BE2C (cell line): ENCODE measurements around the gene PLA2R1.

Source experiments
- DNase-seq: peaks from one replicate; pipeline ENCODE4 v3.0.0-alpha.2; 2020
- H3K27me3 ChIP-seq: fragments of 250-450 bp; sonication (Bioruptor Pico); 2 replicates; pipeline ENCODE4 v1.5.1; 2020; ENCODE audit warnings: mild to moderate bottlenecking
- H3K36me3 ChIP-seq: fragments of 250-450 bp; sonication (Bioruptor Pico); 2 replicates; pipeline ENCODE4 v1.5.1; 2020; ENCODE audit warnings: mild to moderate bottlenecking
- H3K4me1 ChIP-seq: fragments of 250-450 bp; sonication (Bioruptor Pico); 2 replicates; pipeline ENCODE4 v1.5.1; 2020
- H3K4me3 ChIP-seq: 2 replicates; pipeline ENCODE4 v1.5.1; 2011; ENCODE audit warnings: low read depth, low read length
- H3K9me3 ChIP-seq: fragments of 250-450 bp; sonication (Bioruptor Pico); 2 replicates; pipeline ENCODE4 v1.5.1; 2020
- TF ChIP-seq, protein P1 (sequence below): IDR thresholded peaks from 2 replicates; pipeline ENCODE4 v1.5.1; 2012; ENCODE audit warnings: mild to moderate bottlenecking, low read depth, low read length

Gene PLA2R1

GRCh38 chr2:160087854-160088745 is 25.7 kb upstream of the PLA2R1 start:
- H3K27me3 ChIP-seq = no peaks in the 10 kb centered on the region
- no peaks in the 10 kb centered on the region for H3K36me3 ChIP-seq
- H3K9me3 ChIP-seq = no peaks in the 10 kb centered on the region
- no peaks in the 10 kb centered on the region for H3K4me1 ChIP-seq
- peak; percentile 15 for DNase-seq
- TF ChIP-seq, protein P1, sequence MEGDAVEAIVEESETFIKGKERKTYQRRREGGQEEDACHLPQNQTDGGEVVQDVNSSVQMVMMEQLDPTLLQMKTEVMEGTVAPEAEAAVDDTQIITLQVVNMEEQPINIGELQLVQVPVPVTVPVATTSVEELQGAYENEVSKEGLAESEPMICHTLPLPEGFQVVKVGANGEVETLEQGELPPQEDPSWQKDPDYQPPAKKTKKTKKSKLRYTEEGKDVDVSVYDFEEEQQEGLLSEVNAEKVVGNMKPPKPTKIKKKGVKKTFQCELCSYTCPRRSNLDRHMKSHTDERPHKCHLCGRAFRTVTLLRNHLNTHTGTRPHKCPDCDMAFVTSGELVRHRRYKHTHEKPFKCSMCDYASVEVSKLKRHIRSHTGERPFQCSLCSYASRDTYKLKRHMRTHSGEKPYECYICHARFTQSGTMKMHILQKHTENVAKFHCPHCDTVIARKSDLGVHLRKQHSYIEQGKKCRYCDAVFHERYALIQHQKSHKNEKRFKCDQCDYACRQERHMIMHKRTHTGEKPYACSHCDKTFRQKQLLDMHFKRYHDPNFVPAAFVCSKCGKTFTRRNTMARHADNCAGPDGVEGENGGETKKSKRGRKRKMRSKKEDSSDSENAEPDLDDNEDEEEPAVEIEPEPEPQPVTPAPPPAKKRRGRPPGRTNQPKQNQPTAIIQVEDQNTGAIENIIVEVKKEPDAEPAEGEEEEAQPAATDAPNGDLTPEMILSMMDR = peak; percentile 49
- H3K4me3 ChIP-seq = no peak overlapping the region

DNA sequence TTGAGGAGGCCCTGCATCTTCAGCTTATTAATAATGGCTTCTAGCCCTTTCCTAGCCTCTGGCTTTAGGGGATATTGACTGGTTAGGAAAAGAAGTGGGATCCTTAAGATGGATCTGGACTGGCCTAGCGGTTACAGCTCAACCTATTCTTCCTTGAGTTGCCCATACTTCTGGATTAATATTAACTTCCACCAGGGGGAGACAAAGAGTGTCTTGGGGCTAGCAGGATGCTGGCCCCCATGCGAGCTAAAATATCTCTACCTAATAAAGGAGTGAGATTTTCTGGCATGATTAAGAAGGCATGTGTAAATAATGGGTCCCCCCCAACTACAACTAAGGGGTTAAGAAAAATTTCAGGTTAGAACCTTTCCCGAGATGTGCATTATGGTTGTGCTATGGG is 23.2 kb upstream of the PLA2R1 start:
- DNase-seq = no peak

GRCh38 chr2:160077912-160078810 is 15.7 kb upstream of the PLA2R1 start:
- no peaks in the 10 kb centered on the region for H3K27me3 ChIP-seq
- no peaks in the 10 kb centered on the region for H3K4me1 ChIP-seq
- H3K9me3 ChIP-seq = no peaks in the 10 kb centered on the region
- DNase-seq = no peak
- no peak overlapping the region for H3K4me3 ChIP-seq
- no peaks in the 10 kb centered on the region for H3K36me3 ChIP-seq
- TF ChIP-seq, protein P1 = no peak

More for the DNA sequence above, 23.2 kb upstream of the PLA2R1 start:
- Histone ChIP-seq H3K9me3 (no peaks in the 10 kb centered on the region), H3K4me1 (no peaks in the 10 kb centered on the region), H3K4me3 (no peak overlapping the region), H3K36me3 (no peaks in the 10 kb centered on the region), H3K27me3 (no peaks in the 10 kb centered on the region)
- TF ChIP-seq, protein P1 = peak; percentile 39

GRCh38 chr2:160076914-160077313 is 14.5 kb upstream of the PLA2R1 start:
- H3K4me3 ChIP-seq = no peak overlapping the region
- DNase-seq = no peak
- H3K36me3 ChIP-seq = no peaks in the 10 kb centered on the region
- TF ChIP-seq, protein P1 = no peak
- no peaks in the 10 kb centered on the region for H3K9me3 ChIP-seq
- H3K4me1 ChIP-seq = no peaks in the 10 kb centered on the region
- no peaks in the 10 kb centered on the region for H3K27me3 ChIP-seq

DNA sequence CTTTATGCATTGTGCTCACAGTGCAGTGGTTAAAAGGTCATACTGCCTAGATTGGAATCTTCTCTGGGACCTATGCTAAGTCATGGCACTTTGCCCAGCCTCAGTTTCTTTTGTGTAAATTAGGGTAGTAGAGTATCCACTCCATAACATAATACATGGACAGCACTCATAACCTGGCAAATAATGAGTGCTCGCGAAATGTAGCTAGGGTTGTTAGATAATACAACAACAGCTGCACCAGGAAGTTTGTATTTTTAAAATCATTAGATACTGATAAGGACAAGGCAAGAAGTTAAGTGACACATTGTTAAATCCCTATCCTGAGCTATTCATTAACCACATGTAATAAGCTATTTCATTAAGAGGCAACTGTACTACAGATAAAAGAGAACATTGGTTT is 13.8 kb upstream of the PLA2R1 start:
- H3K4me1 ChIP-seq = no peaks in the 10 kb centered on the region
- no peak overlapping the region for H3K4me3 ChIP-seq
- TF ChIP-seq, protein P1 = no peak
- H3K9me3 ChIP-seq = no peaks in the 10 kb centered on the region
- H3K27me3 ChIP-seq = no peaks in the 10 kb centered on the region
- no peak for DNase-seq
- no peaks in the 10 kb centered on the region for H3K36me3 ChIP-seq
